ENCODE results near the gene CEP164.

DNA sequence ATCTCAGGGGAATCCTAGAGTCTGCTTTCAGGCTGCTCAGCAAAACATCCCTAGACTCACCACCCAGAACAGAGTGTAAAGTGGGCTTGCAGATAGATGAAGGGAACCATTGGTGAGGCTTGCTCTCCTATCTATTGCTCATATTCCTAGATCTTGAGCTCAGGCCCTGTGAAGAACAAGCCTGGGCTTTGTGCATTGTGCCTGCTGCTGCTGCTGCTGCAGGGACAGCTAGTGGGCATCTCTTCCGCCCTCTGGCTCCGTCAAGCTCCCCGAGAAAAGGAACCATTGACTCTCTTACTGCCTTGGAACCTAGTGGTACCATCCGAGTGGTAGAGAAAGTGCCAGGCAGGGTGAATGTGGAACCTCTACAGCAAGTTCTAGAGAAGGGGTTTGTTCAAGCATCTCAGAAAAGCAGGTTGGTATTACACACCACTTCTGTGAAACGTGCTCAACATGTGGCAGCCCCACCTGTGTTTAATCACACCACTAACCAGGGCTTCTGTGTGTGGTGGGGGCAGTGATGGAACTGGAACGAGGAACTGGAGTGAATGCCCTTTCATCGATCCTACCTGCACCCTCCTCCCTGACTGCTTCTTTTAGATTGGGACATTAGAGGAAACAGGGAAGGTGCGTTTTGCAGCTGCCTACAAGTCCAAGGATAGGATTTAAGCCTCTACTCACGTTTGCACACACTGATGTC lies 32.1 kb upstream of the CEP164 start:
- TF ChIP-seq, protein P1, sequence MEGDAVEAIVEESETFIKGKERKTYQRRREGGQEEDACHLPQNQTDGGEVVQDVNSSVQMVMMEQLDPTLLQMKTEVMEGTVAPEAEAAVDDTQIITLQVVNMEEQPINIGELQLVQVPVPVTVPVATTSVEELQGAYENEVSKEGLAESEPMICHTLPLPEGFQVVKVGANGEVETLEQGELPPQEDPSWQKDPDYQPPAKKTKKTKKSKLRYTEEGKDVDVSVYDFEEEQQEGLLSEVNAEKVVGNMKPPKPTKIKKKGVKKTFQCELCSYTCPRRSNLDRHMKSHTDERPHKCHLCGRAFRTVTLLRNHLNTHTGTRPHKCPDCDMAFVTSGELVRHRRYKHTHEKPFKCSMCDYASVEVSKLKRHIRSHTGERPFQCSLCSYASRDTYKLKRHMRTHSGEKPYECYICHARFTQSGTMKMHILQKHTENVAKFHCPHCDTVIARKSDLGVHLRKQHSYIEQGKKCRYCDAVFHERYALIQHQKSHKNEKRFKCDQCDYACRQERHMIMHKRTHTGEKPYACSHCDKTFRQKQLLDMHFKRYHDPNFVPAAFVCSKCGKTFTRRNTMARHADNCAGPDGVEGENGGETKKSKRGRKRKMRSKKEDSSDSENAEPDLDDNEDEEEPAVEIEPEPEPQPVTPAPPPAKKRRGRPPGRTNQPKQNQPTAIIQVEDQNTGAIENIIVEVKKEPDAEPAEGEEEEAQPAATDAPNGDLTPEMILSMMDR (tag by site-specific recombination; IDR thresholded peaks at IDR 0.05) = no peak
- no peak for TF ChIP-seq ZNF76 (tag by site-specific recombination; IDR thresholded peaks at IDR 0.05; ENCODE audit: borderline replicate concordance, low read depth)
- TF ChIP-seq ZNF776 (tag by site-specific recombination; IDR thresholded peaks at IDR 0.05; ENCODE audit: borderline replicate concordance) = no peak
- TF ChIP-seq ZNF777 (tag by site-specific recombination; IDR thresholded peaks at IDR 0.05; ENCODE audit: borderline replicate concordance) = no peak
- TF ChIP-seq, protein P2, sequence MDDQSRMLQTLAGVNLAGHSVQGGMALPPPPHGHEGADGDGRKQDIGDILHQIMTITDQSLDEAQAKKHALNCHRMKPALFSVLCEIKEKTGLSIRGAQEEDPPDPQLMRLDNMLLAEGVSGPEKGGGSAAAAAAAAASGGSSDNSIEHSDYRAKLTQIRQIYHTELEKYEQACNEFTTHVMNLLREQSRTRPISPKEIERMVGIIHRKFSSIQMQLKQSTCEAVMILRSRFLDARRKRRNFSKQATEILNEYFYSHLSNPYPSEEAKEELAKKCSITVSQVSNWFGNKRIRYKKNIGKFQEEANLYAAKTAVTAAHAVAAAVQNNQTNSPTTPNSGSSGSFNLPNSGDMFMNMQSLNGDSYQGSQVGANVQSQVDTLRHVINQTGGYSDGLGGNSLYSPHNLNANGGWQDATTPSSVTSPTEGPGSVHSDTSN (CRISPR knock-in tag; IDR thresholded peaks at IDR 0.05) = no peak
- no peak for TF ChIP-seq ZNF24 (tag by site-specific recombination; IDR thresholded peaks at IDR 0.05)
- TF ChIP-seq, protein P3, sequence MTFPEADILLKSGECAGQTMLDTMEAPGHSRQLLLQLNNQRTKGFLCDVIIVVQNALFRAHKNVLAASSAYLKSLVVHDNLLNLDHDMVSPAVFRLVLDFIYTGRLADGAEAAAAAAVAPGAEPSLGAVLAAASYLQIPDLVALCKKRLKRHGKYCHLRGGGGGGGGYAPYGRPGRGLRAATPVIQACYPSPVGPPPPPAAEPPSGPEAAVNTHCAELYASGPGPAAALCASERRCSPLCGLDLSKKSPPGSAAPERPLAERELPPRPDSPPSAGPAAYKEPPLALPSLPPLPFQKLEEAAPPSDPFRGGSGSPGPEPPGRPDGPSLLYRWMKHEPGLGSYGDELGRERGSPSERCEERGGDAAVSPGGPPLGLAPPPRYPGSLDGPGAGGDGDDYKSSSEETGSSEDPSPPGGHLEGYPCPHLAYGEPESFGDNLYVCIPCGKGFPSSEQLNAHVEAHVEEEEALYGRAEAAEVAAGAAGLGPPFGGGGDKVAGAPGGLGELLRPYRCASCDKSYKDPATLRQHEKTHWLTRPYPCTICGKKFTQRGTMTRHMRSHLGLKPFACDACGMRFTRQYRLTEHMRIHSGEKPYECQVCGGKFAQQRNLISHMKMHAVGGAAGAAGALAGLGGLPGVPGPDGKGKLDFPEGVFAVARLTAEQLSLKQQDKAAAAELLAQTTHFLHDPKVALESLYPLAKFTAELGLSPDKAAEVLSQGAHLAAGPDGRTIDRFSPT (tag by site-specific recombination; IDR thresholded peaks at IDR 0.05) = no peak
- no peak for TF ChIP-seq ZNF571 (tag by site-specific recombination; IDR thresholded peaks at IDR 0.05)
- no peak for TF ChIP-seq ZNF426 (tag by site-specific recombination; IDR thresholded peaks at IDR 0.05)
- TF ChIP-seq ZNF266 (tag by site-specific recombination; IDR thresholded peaks at IDR 0.05; ENCODE audit: low read depth) = no peak

All from HEK293 (cell line).